Loucy (cell line): ENCODE data around the gene CAMK1D.

Experiments
- H2AFZ ChIP-seq: fragments of 200-600 bp; sonication (generic); 2 replicates; pipeline ENCODE4 v1.6.0; 2016; ENCODE audit warnings: antibody characterized with exemption, mild to moderate bottlenecking, low read length, moderate library complexity
- H3F3A ChIP-seq: fragments of 200-600 bp; 2 replicates; pipeline ENCODE4 v1.6.0; 2016; ENCODE audit warnings: antibody characterized with exemption, low read depth, mild to moderate bottlenecking
- H3K27me3 ChIP-seq: fragments of 200-600 bp; sonication (generic); 2 replicates; pipeline ENCODE4 v1.6.1; 2014; ENCODE audit warnings: low read length, mild to moderate bottlenecking; ENCODE audit not compliant: insufficient read depth, poor library complexity, severe bottlenecking
- H3K36me3 ChIP-seq: fragments of 200-600 bp; sonication (generic); 2 replicates; pipeline ENCODE4 v1.6.1; 2016; ENCODE audit warnings: low read length; ENCODE audit not compliant: insufficient read depth
- H3K4me1 ChIP-seq: fragments of 200-600 bp; sonication (generic); 2 replicates; pipeline ENCODE4 v1.5.1; 2014; ENCODE audit warnings: low read length, mild to moderate bottlenecking; ENCODE audit not compliant: insufficient read depth, poor library complexity, severe bottlenecking
- H3K4me2 ChIP-seq: fragments of 200-600 bp; sonication (generic); 2 replicates; pipeline ENCODE4 v1.6.0; 2014; ENCODE audit warnings: antibody characterized with exemption, low read length, low read depth, mild to moderate bottlenecking; ENCODE audit not compliant: poor library complexity, severe bottlenecking
- H3K4me3 ChIP-seq: fragments of 200-600 bp; sonication (generic); 2 replicates; pipeline ENCODE4 v1.5.1; 2014; ENCODE audit warnings: low read length, mild to moderate bottlenecking, mixed read lengths; ENCODE audit not compliant: poor library complexity, severe bottlenecking
- H3K79me2 ChIP-seq: fragments of 200-600 bp; sonication (generic); 2 replicates; pipeline ENCODE4 v1.6.1; 2014; ENCODE audit warnings: low read length; ENCODE audit not compliant: insufficient read depth
- H3K9ac ChIP-seq: fragments of 200-600 bp; sonication (generic); 2 replicates; pipeline ENCODE4 v1.6.0; 2014; ENCODE audit warnings: mild to moderate bottlenecking, low read depth, low read length, moderate library complexity; ENCODE audit not compliant: poor library complexity, severe bottlenecking
- H3K9me2 ChIP-seq: fragments of 200-600 bp; sonication (generic); replicated peaks from 2 replicates; pipeline ENCODE4 v1.6.1; 2016; ENCODE audit warnings: low read depth, low read length, mixed read lengths
- H3K9me3 ChIP-seq: fragments of 200-600 bp; sonication (generic); 2 replicates; pipeline ENCODE4 v1.6.1; 2014; ENCODE audit warnings: mild to moderate bottlenecking, antibody characterized with exemption, low read length, low read depth; ENCODE audit not compliant: insufficient read depth
- H4K20me1 ChIP-seq: fragments of 200-600 bp; sonication (generic); 2 replicates; pipeline ENCODE4 v1.6.0; 2014; ENCODE audit warnings: antibody characterized with exemption, low read length, mild to moderate bottlenecking; ENCODE audit not compliant: insufficient read depth, poor library complexity, severe bottlenecking
- CTCF ChIP-seq: fragments of 200-600 bp; sonication (generic); conservative IDR thresholded peaks from 2 replicates; pipeline ENCODE4 v1.5.1; 2014; ENCODE audit warnings: mild to moderate bottlenecking, antibody characterized with exemption, low read length
- EZH2phosphoT487 ChIP-seq: fragments of 200-600 bp; IDR thresholded peaks from 2 replicates; pipeline ENCODE4 v1.6.1; 2018; ENCODE audit warnings: antibody characterized with exemption, mild to moderate bottlenecking, moderate library complexity, borderline replicate concordance

The CAMK1D gene

GRCh38 chr10:12841826-12842225, 492.5 kb downstream of the CAMK1D start:
- Histone ChIP-seq H3K9me2 (no peaks in the 10 kb centered on the region), H3K79me2 (no peaks in the 10 kb centered on the region), H3K4me3 (no peak overlapping the region), H3K9me3 (no peaks in the 10 kb centered on the region), H3K36me3 (no peaks in the 10 kb centered on the region), H4K20me1 (no peaks in the 10 kb centered on the region), H3K9ac (no peak overlapping the region), H3K4me2 (no peak overlapping the region), H3K27me3 (no peaks in the 10 kb centered on the region), H3F3A (no peaks in the 10 kb centered on the region), H3K4me1 (no peaks in the 10 kb centered on the region), H2AFZ (no peak overlapping the region)
- TF ChIP-seq EZH2phosphoT487 (no peak), CTCF (no peak)

- no peak overlapping the region for H3K9ac ChIP-seq
- H3K79me2 ChIP-seq, result no peaks in the 10 kb centered on the region
- H3K9me3 ChIP-seq, result no peaks in the 10 kb centered on the region
- H3K4me3 ChIP-seq, result no peak overlapping the region
- H4K20me1 ChIP-seq, result no peaks in the 10 kb centered on the region
- no peak overlapping the region for H3K4me2 ChIP-seq
- H3K27me3 ChIP-seq, result no peaks in the 10 kb centered on the region
- no peaks in the 10 kb centered on the region for H3K9me2 ChIP-seq
- H3K4me1 ChIP-seq, result no peaks in the 10 kb centered on the region
- H3K36me3 ChIP-seq, result no peaks in the 10 kb centered on the region
- H3F3A ChIP-seq, result no peaks in the 10 kb centered on the region
- no peak for TF ChIP-seq EZH2phosphoT487
- TF ChIP-seq CTCF, result no peak
- no peak overlapping the region for H2AFZ ChIP-seq
Observed at GRCh38 chr10:12842310-12842709, 493.0 kb downstream of the CAMK1D start.

- Histone ChIP-seq H3F3A (no peaks in the 10 kb centered on the region), H3K4me2 (no peak overlapping the region), H3K4me3 (no peak overlapping the region), H3K36me3 (no peaks in the 10 kb centered on the region), H2AFZ (no peak overlapping the region), H3K9me2 (no peaks in the 10 kb centered on the region), H3K79me2 (no peaks in the 10 kb centered on the region), H3K27me3 (no peaks in the 10 kb centered on the region), H4K20me1 (no peaks in the 10 kb centered on the region), H3K4me1 (no peaks in the 10 kb centered on the region), H3K9me3 (no peaks in the 10 kb centered on the region), H3K9ac (no peak overlapping the region)
- TF ChIP-seq CTCF, result no peak
- TF ChIP-seq EZH2phosphoT487, result no peak
Observed at GRCh38 chr10:12843296-12843945, 494.1 kb downstream of the CAMK1D start.
